GM06990 (cell line): ENCODE data around the gene TOP1.

Experiments
- DNase-seq: peaks from one replicate; pipeline ENCODE4 v3.0.0-alpha.2; 2011; ENCODE audit not compliant: insufficient read length; ENCODE audit errors: extremely low read depth
- H3K27me3 ChIP-seq: replicated peaks from 2 replicates; pipeline ENCODE4 v1.6.0; 2011; ENCODE audit warnings: low read length; ENCODE audit not compliant: control insufficient read depth, insufficient read depth
- H3K36me3 ChIP-seq: 2 replicates; pipeline ENCODE4 v1.5.1; 2011; ENCODE audit warnings: low read length; ENCODE audit not compliant: control insufficient read depth, insufficient read depth
- H3K4me3 ChIP-seq: replicated peaks from 2 replicates; pipeline ENCODE4 v1.5.1; 2011; ENCODE audit warnings: low read depth, mild to moderate bottlenecking, control low read depth, low read length
- TF ChIP-seq, protein P1 (sequence below): IDR thresholded peaks from 2 replicates; pipeline ENCODE4 v1.5.1; 2011; ENCODE audit warnings: low read length, control low read depth, mild to moderate bottlenecking, inconsistent platforms; ENCODE audit not compliant: insufficient read depth, poor library complexity, severe bottlenecking

TOP1 gene

DNA sequence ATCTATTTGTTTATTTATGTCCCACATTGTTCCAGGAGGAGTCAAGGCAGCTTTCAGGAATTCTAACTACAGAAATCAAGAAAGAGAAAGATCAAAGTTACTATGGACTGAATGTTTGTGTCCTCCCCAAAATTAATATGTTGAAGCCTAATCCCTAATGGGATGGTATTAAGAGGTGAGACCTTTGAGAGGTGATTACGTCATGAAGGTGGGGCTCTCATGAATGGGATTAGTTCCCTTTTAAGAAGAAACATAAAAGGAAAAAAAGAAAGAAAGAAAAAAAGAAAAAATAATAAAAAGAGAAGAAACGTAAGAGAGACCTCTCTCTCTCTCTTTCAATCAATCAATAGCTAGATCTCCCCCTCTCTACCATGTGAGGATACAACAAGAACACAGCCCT, 44.7 kb upstream of the TOP1 start:
- no peaks in the 10 kb centered on the region for H3K27me3 ChIP-seq
- H3K36me3 ChIP-seq = no peaks in the 10 kb centered on the region
- DNase-seq = no peak
- TF ChIP-seq, protein P1, sequence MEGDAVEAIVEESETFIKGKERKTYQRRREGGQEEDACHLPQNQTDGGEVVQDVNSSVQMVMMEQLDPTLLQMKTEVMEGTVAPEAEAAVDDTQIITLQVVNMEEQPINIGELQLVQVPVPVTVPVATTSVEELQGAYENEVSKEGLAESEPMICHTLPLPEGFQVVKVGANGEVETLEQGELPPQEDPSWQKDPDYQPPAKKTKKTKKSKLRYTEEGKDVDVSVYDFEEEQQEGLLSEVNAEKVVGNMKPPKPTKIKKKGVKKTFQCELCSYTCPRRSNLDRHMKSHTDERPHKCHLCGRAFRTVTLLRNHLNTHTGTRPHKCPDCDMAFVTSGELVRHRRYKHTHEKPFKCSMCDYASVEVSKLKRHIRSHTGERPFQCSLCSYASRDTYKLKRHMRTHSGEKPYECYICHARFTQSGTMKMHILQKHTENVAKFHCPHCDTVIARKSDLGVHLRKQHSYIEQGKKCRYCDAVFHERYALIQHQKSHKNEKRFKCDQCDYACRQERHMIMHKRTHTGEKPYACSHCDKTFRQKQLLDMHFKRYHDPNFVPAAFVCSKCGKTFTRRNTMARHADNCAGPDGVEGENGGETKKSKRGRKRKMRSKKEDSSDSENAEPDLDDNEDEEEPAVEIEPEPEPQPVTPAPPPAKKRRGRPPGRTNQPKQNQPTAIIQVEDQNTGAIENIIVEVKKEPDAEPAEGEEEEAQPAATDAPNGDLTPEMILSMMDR = no peak
- H3K4me3 ChIP-seq = no peak overlapping the region

DNA sequence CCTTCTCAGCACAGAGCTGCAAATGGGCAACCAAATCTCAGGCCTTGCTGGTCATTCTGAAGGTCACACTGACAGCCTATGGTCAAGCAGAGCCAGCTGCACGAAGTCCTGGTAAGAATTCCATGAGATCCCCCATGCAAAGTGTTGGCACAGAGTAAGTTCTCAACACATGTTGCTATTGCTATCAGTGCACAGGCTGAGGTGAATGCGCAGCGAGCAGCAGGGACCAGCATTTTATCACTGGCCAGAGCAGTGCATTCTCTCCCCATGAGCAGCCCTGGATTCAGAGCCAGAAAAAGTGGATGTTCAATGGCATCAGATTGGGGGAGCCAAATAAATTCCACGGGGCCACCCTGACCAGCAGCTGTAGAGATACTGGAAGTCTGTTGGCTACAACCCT, 44.1 kb upstream of the TOP1 start:
- no peak overlapping the region for H3K4me3 ChIP-seq
- TF ChIP-seq, protein P1 = no peak
- no peaks in the 10 kb centered on the region for H3K36me3 ChIP-seq
- H3K27me3 ChIP-seq = no peaks in the 10 kb centered on the region
- no peak for DNase-seq

DNA sequence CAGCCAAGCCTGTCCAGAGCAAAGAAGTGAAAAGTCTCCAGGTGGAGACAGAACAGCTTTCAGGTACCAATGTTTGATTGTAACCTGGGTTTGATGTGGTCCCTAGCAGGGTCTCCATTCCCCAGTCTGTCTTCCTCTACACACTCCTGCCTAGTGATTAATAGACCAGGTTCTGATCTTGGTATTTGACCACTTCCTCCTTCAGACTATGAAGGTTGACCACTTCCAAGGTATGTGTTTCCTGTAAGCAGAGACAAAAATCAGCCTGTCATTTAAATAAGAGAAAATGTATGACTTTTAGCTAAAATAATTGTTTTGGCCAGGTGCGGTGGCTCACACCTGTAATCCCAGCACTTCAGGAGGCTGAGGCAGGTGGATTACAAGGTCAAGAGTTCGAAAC, 41.8 kb upstream of the TOP1 start:
- H3K36me3 ChIP-seq = no peaks in the 10 kb centered on the region
- no peaks in the 10 kb centered on the region for H3K27me3 ChIP-seq
- TF ChIP-seq, protein P1 = no peak
- peak; percentile 47 for DNase-seq
- no peak overlapping the region for H3K4me3 ChIP-seq

DNA sequence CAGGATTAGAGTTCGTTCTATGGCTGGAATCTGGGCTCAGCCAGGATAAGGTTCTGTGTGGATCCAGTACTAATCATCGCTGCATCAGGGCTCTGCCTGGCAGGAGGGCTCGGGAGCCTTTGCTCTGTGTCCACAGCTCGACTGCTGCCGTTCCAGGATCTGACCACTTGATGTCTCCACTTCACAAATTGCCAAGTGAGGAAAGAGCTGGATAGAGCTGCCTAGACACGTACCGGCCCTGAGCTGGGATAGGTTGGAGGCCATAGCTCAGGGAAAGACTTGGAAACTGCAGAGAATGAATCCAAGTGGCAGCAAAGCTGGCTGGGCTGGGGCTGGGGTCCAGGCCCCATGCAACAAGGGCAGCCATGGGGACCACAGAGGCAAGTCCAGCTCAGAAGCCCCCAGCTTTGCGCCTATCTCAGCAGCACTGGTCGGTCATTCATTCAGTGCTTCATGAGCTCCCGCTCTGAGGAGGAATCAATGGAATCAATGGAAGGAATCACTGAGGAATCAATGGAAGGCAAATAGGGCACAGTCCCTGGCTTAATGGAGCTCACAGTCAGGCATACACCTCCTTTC, 38.0 kb upstream of the TOP1 start:
- no peak overlapping the region for H3K4me3 ChIP-seq

DNA sequence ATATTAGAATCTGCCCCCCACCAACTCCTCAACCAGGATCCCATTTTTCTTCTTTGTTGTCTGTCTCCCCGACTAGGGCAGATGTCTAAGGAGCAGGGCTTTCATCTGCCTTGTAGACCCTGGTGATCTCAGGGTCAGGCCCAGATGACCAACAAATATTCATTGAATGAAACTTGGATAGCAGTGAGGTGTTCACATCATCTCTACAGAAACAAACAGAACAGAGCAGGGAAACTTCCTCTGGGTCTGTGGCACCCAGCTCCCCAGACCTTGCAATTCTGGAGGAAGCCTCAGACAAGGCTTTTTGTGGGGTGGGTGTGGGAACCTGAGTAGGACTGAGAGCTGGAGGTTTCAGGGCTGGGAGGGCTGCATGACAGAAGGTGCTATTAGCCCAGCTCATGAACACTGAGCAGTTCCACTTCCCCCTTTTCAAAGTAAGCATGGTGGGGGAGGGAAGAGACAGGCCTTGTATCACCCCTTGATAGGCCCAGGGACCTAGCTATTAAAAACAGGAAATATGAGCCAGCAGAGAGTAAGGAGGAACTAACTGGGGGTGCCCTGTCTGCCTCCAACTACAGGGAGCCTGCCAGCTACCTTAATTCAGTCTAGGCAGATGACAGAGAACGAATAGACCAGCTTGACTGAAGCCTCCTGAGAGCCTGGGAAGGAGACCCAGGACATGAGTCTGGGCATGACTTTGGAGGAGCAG, 37.3 kb upstream of the TOP1 start:
- H3K27me3 ChIP-seq = no peaks in the 10 kb centered on the region
- TF ChIP-seq, protein P1 = no peak
- no peaks in the 10 kb centered on the region for H3K36me3 ChIP-seq
- DNase-seq = peak; percentile 85
- no peak overlapping the region for H3K4me3 ChIP-seq

More for the DNA sequence above, 38.0 kb upstream of the TOP1 start:
- Histone ChIP-seq H3K36me3 (no peaks in the 10 kb centered on the region), H3K27me3 (no peaks in the 10 kb centered on the region)
- peak; percentile 77 for DNase-seq
- TF ChIP-seq, protein P1 = peak; percentile 88
